Measurements from ENCODE around the gene ATAD3B. TPM values are rescaled to one million over a fixed set of nuclear protein-coding genes. Genes with fewer than 3 reads are reported as not detected.

The ATAD3B gene
- total RNA-seq, 2 donors from 2014 or later = 15.4 to 30.9 TPM

GRCh38 chr1:1534401-1535154 is 63.0 kb downstream of the ATAD3B start:
- DNase-seq (ENCODE audit: low spot score) = no peak
- peaks cover 3% of the 10 kb centered on the region for H3K36me3 ChIP-seq
- peaks cover 6 to 13% of the 10 kb centered on the region in 2 donors for H3K4me1 ChIP-seq (ENCODE audit: control insufficient read depth in 1 of 2, low read depth in 2 of 2)
- H3K27ac ChIP-seq = no peak overlapping the region
- H3K9me3 ChIP-seq = peaks cover 4% of the 10 kb centered on the region
- TF ChIP-seq, protein P1, sequence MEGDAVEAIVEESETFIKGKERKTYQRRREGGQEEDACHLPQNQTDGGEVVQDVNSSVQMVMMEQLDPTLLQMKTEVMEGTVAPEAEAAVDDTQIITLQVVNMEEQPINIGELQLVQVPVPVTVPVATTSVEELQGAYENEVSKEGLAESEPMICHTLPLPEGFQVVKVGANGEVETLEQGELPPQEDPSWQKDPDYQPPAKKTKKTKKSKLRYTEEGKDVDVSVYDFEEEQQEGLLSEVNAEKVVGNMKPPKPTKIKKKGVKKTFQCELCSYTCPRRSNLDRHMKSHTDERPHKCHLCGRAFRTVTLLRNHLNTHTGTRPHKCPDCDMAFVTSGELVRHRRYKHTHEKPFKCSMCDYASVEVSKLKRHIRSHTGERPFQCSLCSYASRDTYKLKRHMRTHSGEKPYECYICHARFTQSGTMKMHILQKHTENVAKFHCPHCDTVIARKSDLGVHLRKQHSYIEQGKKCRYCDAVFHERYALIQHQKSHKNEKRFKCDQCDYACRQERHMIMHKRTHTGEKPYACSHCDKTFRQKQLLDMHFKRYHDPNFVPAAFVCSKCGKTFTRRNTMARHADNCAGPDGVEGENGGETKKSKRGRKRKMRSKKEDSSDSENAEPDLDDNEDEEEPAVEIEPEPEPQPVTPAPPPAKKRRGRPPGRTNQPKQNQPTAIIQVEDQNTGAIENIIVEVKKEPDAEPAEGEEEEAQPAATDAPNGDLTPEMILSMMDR (IDR thresholded peaks at IDR 0.05) = no peak
- H3K27me3 ChIP-seq (replicated peaks; ENCODE audit: insufficient read depth) = no peaks in the 10 kb centered on the region
- no peak for ATAC-seq (ENCODE audit: insufficient number of reproducible peaks, low FRiP score, low read depth)
- H3K4me3 ChIP-seq = no peak overlapping the region

- H3K36me3 ChIP-seq = no peaks in the 10 kb centered on the region
- peaks cover 4% of the 10 kb centered on the region for H3K9me3 ChIP-seq
- H3K27ac ChIP-seq = no peak overlapping the region
- ATAC-seq (ENCODE audit: insufficient number of reproducible peaks, low FRiP score, low read depth) = no peak
- TF ChIP-seq, protein P1 (IDR thresholded peaks at IDR 0.05) = no peak
- no peak for DNase-seq (ENCODE audit: low spot score)
- no peaks in the 10 kb centered on the region for H3K27me3 ChIP-seq (replicated peaks; ENCODE audit: insufficient read depth)
- peaks cover 6 to 13% of the 10 kb centered on the region in 2 donors for H3K4me1 ChIP-seq (ENCODE audit: control insufficient read depth in 1 of 2, low read depth in 2 of 2)
- no peak overlapping the region for H3K4me3 ChIP-seq
Observed at GRCh38 chr1:1535201-1536018, 63.8 kb downstream of the ATAD3B start.

DNA sequence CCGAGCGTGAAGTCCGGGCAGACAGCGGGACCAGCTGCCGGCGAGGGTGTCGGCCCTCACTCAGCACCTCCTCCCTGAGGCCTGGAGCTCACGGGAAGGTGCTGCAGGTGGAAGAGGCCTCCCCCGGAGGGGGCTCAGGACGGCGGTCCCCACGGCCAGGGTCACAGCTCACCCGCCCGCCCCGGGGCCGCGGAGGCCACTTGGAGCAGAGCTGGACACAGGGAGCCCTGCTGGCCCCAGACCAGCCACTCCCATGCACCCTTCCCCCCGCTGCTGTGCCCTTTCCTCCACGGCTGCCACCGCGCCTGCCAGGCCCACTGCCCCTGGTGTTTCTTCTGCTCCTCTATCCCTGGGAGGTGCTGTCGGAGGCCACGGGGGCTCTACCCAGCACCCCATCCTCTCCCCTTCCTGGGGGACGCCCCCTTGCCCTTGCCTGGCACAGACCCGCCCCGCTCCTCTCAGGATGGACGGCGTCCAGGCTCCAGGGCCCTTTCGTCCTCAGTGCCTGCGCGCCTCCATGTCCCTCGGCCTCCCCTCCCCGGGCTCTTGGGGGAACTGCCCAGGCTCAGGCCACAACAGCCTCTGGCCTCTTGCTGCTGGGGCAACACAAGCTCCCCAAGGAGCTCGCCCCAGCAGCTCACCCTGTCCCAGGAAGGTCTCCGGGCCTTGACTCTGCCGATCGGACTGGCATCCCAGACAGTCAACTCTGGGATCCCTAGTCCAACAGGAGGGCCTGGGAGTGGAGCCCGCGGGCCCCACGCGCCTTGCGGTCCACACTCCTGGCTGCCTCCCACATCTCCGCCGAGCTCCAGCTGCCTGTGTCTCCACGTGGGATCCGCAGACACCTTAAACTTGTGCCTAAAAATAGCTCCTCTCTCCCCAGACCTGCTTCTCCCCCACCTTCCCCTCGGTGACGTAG is 64.7 kb downstream of the ATAD3B start:
- Histone ChIP-seq H3K9me3 (peaks cover 4% of the 10 kb centered on the region), H3K36me3 (no peaks in the 10 kb centered on the region), H3K27me3 (replicated peaks; ENCODE audit: insufficient read depth) (no peaks in the 10 kb centered on the region), H3K4me3 (no peak overlapping the region), H3K4me1 (ENCODE audit: control insufficient read depth in 1 of 2, low read depth in 2 of 2) (peaks cover 10 to 19% of the 10 kb centered on the region in 2 donors), H3K27ac (no peak overlapping the region)
- ATAC-seq (ENCODE audit: insufficient number of reproducible peaks, low FRiP score, low read depth) (no peak), DNase-seq (ENCODE audit: low spot score) (no peak)
- TF ChIP-seq, protein P1 (IDR thresholded peaks at IDR 0.05) = no peak

DNA sequence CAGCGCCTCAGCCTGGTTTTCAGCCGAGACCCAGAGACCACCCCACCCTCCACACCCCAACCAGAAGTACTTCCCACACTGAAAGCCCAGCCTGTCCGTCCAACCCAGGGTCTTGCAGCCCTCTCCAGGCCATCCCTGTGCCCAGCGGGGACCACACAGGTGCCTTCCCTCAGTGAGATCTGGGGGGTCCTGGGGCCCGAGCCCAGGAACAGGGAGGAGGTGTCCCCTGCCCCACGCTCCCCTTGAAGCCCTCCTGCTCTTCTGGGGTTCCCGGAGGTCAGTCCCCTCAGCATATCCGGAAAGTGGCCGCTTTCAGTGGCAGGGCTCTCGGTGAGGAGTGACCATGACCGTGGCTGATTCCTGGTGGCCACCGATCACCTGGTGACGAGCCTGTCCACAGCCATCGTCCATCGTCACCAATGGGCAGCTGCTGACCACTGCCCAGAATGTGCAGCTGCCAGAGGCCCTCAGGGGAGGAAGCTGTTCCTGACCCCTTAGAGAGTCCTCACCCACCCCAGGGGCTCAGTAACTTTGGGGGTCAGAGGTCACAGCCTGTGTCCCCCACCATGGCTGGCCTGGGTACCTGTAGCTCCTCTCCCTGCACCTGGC is 65.5 kb downstream of the ATAD3B start:
- ATAC-seq (ENCODE audit: insufficient number of reproducible peaks, low FRiP score, low read depth) (no peak), DNase-seq (ENCODE audit: low spot score) (no peak)
- TF ChIP-seq, protein P1 (IDR thresholded peaks at IDR 0.05) = no peak
- Histone ChIP-seq H3K27me3 (replicated peaks; ENCODE audit: insufficient read depth) (no peaks in the 10 kb centered on the region), H3K9me3 (peaks cover under 1% of the 10 kb centered on the region), H3K36me3 (no peaks in the 10 kb centered on the region), H3K27ac (no peak overlapping the region), H3K4me1 (ENCODE audit: control insufficient read depth in 1 of 2, low read depth in 2 of 2) (peaks cover 10 to 19% of the 10 kb centered on the region in 2 donors), H3K4me3 (no peak overlapping the region)

Measured in thoracic aorta (tissue), 2 donors.